Body of pancreas (tissue), 4 donors: ENCODE measurements around the gene TMEM130.

Source experiments
- POLR2A ChIP-seq, 3 donors: fragments of 450-650 bp; IDR thresholded peaks; one replicate each; pipeline ENCODE4 v1.6.1; 2016; ENCODE audit warnings: antibody characterized with exemption in 3 of 3, mild to moderate bottlenecking in 2 of 3
- TF ChIP-seq, protein P1 (sequence below), 7 experiments: fragments of 450-650 bp in 4 of 7; fragments of 200-600 bp in 3 of 7; sonication (generic) in 3 of 7; IDR thresholded peaks; one replicate each; pipeline ENCODE4 v1.5.1; 2016 to 2019; ENCODE audit warnings: antibody characterized with exemption in 7 of 7

DNA sequence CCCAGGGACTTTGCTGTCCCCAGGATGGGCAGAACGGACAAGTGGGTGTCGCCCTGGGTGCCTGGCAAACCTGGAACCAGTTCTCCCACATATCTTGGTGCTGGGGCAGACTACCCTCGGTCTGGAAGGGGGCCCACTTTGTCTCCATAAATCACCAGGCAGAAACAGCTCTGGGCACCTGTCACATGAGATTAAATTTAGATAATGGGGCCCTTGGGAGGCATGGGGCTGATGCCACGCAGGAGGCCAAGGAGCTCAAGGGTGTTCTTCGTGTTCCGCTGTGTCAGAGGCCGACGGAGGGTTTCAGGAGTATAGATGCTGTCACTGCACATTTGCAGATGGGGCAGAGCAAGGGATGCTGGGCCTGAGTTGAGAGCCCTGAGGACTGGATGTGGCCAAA lies 72.7 kb downstream of the TMEM130 start:
- TF ChIP-seq, protein P1, sequence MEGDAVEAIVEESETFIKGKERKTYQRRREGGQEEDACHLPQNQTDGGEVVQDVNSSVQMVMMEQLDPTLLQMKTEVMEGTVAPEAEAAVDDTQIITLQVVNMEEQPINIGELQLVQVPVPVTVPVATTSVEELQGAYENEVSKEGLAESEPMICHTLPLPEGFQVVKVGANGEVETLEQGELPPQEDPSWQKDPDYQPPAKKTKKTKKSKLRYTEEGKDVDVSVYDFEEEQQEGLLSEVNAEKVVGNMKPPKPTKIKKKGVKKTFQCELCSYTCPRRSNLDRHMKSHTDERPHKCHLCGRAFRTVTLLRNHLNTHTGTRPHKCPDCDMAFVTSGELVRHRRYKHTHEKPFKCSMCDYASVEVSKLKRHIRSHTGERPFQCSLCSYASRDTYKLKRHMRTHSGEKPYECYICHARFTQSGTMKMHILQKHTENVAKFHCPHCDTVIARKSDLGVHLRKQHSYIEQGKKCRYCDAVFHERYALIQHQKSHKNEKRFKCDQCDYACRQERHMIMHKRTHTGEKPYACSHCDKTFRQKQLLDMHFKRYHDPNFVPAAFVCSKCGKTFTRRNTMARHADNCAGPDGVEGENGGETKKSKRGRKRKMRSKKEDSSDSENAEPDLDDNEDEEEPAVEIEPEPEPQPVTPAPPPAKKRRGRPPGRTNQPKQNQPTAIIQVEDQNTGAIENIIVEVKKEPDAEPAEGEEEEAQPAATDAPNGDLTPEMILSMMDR (IDR thresholded peaks at IDR 0.05): no peak
- no peak for TF ChIP-seq POLR2A (IDR thresholded peaks at IDR 0.05)
